ENCODE results near the gene ISL1. TPM values are rescaled to one million over a fixed set of nuclear protein-coding genes. Genes with fewer than 3 reads are reported as not detected.

ISL1 gene
- total RNA-seq, 2 experiments from 2014 or later: not detected

DNA sequence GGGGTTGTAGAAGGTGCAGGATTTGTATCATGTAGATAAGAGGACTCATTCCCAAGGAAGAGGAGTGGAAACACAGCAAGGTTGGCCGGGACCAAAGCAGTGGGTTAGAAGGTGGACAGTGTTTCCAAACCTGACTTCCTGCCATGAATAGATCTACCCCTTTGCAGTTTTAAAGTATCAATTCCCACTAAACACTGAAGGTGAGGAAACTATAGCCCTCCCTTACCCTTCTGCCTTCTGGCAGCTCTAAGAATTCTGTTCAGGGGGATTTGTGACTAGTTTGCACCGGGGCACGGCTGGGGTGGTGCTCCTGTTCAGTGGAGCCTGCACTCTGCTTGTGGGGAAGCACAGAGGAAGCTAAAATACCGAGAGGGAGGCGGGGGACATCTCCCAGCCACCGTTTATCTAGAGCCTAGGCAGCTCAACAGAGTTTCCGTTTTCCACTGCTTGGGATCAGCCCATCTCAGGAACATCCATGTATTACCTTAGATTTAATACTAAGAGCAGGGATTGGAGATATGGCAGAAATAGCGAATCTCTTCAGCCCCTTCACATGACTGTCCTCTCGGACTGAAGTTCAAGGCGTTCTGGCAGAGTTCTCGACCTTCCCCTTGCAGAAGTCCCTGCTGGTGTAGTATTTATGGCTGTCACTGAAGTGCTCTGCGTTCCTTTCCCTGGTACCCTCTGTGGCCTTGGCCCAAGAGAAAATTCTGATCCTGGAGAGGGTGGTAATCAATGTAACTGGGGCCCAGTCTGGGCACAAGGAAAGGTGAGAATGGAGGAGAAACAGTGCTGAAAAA lies 5.4 kb downstream of the ISL1 start:
- H3K4me1 Mint-ChIP-seq: no peaks in the 10 kb centered on the region
- H3K4me3 Mint-ChIP-seq: no peak overlapping the region
- H3K27ac Mint-ChIP-seq: no peak overlapping the region
- DNase-seq: no peak
- ChIA-PET POLR2A (interaction anchor here (0.6 to 0.7 kb wide), 2 partner anchors 13 to 1768 kb away, joined by 3 to 5 read pairs; no protein-coding TSS in a partner anchor), CTCF (interaction anchor here (0.6 kb wide), 1 partner anchor 22 kb away, joined by 3 read pairs; no protein-coding TSS in a partner anchor)
- no peaks in the 10 kb centered on the region for H3K36me3 Mint-ChIP-seq (ENCODE audit: low read depth)
- intact Hi-C loops (cut with DNase I, micrococcal nuclease): no loop called here
- no peaks in the 10 kb centered on the region for H3K9me3 Mint-ChIP-seq (ENCODE audit: low read depth)
- ATAC-seq: no peak
- H3K27me3 Mint-ChIP-seq: peaks cover 67% of the 10 kb centered on the region

DNA sequence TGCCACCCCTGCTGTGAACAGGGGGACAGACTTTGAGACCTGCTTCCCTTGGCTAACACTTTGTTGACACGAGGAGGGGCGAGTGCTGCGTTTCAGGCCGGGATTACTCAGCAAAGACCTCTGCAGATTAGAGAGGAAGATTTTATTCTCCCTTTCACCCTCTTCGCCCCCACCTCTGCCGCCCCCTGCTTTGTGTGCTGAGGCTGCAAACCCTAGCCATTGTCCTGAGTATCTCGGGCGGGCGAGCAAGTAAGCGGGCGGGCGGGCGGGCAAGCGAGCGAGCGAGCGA lies 6.0 kb downstream of the ISL1 start:
- intact Hi-C loops (cut with DNase I, micrococcal nuclease): no loop called here
- H3K9me3 Mint-ChIP-seq (ENCODE audit: low read depth): no peaks in the 10 kb centered on the region
- peaks cover 64% of the 10 kb centered on the region for H3K27me3 Mint-ChIP-seq
- CTCF ChIA-PET: no interaction called here
- no peak for ATAC-seq
- POLR2A ChIA-PET: no interaction called here
- H3K4me1 Mint-ChIP-seq: no peaks in the 10 kb centered on the region
- DNase-seq: no peak
- no peaks in the 10 kb centered on the region for H3K36me3 Mint-ChIP-seq (ENCODE audit: low read depth)
- no peak overlapping the region for H3K4me3 Mint-ChIP-seq
- H3K27ac Mint-ChIP-seq: no peak overlapping the region

DNA sequence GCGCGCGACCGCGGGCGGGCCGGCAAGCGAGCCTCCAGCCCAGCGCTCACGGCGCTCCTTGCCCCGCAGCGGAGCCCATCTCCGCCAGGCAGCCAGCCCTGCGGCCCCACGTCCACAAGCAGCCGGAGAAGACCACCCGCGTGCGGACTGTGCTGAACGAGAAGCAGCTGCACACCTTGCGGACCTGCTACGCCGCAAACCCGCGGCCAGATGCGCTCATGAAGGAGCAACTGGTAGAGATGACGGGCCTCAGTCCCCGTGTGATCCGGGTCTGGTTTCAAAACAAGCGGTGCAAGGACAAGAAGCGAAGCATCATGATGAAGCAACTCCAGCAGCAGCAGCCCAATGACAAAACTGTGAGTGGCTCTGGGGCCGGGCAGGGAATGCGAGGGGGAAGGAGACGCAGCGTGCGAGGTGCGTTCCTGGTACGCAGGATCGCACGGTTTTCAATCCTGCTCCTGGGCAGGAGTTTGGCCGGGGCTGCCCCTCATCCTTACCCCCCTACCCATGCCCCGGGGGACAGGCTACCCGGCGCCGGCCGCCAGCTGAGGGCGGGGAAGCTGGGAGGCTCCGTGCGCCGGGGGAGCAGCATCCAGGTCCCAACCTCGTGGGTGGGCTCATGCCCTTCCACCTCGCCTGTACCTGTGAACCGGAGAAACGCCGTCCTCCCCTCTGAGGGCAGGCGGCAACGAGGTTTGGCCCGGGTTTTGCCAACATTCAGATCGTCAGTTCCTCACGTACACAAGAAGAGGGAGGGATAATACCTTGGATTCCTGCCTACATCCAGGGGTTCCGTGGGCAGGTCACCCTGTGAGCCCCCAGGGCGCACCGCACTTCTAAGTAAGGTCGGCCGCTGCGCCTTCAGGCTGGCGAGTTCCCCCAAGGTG lies 6.6 kb downstream of the ISL1 start:
- CTCF ChIA-PET: no interaction called here
- ATAC-seq (no peak), DNase-seq (no peak)
- H3K27me3 Mint-ChIP-seq: peaks cover 61% of the 10 kb centered on the region
- intact Hi-C loops (cut with DNase I, micrococcal nuclease): no loop called here
- H3K9me3 Mint-ChIP-seq (ENCODE audit: low read depth): no peaks in the 10 kb centered on the region
- no peaks in the 10 kb centered on the region for H3K36me3 Mint-ChIP-seq (ENCODE audit: low read depth)
- POLR2A ChIA-PET: no interaction called here
- no peak overlapping the region for H3K4me3 Mint-ChIP-seq
- H3K27ac Mint-ChIP-seq: no peak overlapping the region
- no peaks in the 10 kb centered on the region for H3K4me1 Mint-ChIP-seq

DNA sequence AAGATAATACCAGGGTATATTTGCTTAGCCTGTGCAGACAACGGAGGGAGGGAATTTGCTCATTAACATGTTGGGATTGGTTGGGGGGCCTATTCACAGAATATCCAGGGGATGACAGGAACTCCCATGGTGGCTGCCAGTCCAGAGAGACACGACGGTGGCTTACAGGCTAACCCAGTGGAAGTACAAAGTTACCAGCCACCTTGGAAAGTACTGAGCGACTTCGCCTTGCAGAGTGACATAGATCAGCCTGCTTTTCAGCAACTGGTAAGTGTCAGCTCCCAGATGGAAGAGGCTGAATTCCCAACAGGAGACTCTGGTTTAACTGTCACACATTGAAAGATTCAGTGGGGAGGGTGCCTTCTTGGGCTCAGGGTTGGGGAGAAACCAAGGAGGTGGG lies 7.9 kb downstream of the ISL1 start:
- ChIA-PET CTCF (interaction anchor here (0.6 kb wide), 1 partner anchor 12 kb away, joined by 3 read pairs; no protein-coding TSS in a partner anchor), POLR2A (no interaction called here)
- ATAC-seq (no peak), DNase-seq (no peak)
- Mint-ChIP-seq H3K4me1 (no peaks in the 10 kb centered on the region), H3K27me3 (peaks cover 64% of the 10 kb centered on the region), H3K4me3 (no peak overlapping the region), H3K36me3 (ENCODE audit: low read depth) (no peaks in the 10 kb centered on the region), H3K9me3 (ENCODE audit: low read depth) (no peaks in the 10 kb centered on the region), H3K27ac (no peak overlapping the region)
- intact Hi-C loops (cut with DNase I, micrococcal nuclease): no loop called here

DNA sequence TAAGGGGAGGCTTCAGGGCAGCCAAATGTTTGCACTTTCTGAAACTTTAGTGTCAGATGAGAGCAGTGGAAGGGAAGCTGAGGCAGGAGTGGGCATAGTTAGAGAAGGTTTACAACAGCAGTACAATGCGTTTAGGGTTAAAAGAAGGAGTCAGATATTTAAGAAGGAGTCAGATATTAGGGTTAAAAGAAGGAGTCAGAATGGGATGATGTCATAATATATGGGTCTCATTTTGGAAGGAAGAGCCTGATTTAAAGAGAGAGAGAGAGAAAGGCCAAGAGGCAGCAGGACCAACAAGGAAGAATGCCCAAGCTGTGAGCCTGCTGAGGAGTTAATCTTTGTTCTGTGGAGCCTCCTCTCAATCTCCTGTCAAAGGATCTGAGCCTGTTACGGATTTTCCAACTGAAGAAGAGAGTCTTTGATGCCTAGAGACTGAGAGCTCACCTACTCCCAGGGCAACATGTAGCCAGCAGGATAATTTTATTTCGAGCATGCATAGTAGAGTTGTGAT lies 9.5 kb downstream of the ISL1 start:
- ATAC-seq: no peak
- no peaks in the 10 kb centered on the region for H3K4me1 Mint-ChIP-seq
- H3K27me3 Mint-ChIP-seq: peaks cover 65% of the 10 kb centered on the region
- H3K4me3 Mint-ChIP-seq: no peak overlapping the region
- no peak for DNase-seq
- ChIA-PET CTCF (no interaction called here), POLR2A (no interaction called here)
- no peaks in the 10 kb centered on the region for H3K36me3 Mint-ChIP-seq (ENCODE audit: low read depth)
- no peak overlapping the region for H3K27ac Mint-ChIP-seq
- intact Hi-C loops (cut with DNase I, micrococcal nuclease): no loop called here
- H3K9me3 Mint-ChIP-seq (ENCODE audit: low read depth): peaks cover 3% of the 10 kb centered on the region

DNA sequence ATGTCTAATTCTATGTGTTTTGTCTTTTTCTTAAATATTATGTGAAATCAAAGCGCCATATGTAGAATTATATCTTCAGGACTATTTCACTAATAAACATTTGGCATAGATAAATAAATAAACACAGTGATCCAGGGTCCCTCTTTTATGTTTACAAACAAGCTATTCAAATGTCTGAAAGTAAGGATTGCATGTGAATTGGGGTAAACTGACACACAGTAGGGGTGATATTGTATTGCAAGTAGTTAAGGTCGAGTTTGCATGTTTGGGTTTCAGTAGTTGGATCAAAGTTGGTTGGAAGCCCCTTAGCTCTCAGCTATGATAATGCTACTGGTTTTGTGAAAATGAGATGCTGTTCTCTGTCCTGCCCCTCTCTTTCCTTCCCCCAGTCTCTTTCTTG lies 11.4 kb downstream of the ISL1 start:
- CTCF ChIA-PET: no interaction called here
- Mint-ChIP-seq H3K9me3 (ENCODE audit: low read depth) (peaks cover 3% of the 10 kb centered on the region), H3K27me3 (peaks cover 67% of the 10 kb centered on the region), H3K4me3 (no peak overlapping the region), H3K27ac (no peak overlapping the region), H3K36me3 (ENCODE audit: low read depth) (no peaks in the 10 kb centered on the region), H3K4me1 (no peaks in the 10 kb centered on the region)
- DNase-seq (no peak), ATAC-seq (no peak)
- intact Hi-C loops (cut with DNase I, micrococcal nuclease): no loop called here
- POLR2A ChIA-PET: no interaction called here

DNA sequence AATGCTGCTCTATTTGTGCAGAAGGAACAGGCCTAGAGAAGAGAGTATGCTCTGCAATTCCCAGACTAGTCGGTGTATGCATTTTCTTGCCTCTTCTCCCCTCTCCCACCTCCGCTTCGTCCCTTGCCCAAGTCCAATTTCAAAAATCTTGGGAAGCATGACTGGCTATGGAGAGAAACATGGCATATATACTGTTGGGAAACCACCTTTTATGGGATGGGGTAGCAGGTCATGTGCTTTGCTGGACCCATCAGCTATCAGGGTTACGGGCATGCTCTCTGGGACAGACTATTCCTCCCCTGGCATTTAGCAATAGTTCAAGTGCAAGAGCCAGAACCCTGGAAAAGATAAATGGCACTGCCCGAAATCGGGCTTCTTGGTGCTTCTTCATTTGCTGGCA lies 12.0 kb downstream of the ISL1 start:
- H3K4me3 Mint-ChIP-seq: no peak overlapping the region
- no peaks in the 10 kb centered on the region for H3K4me1 Mint-ChIP-seq
- intact Hi-C loops (cut with DNase I, micrococcal nuclease): no loop called here
- H3K27me3 Mint-ChIP-seq: peaks cover 72% of the 10 kb centered on the region
- no peak overlapping the region for H3K27ac Mint-ChIP-seq
- POLR2A ChIA-PET: no interaction called here
- H3K9me3 Mint-ChIP-seq (ENCODE audit: low read depth): peaks cover 3% of the 10 kb centered on the region
- ATAC-seq (no peak), DNase-seq (no peak)
- CTCF ChIA-PET: no interaction called here
- no peaks in the 10 kb centered on the region for H3K36me3 Mint-ChIP-seq (ENCODE audit: low read depth)

DNA sequence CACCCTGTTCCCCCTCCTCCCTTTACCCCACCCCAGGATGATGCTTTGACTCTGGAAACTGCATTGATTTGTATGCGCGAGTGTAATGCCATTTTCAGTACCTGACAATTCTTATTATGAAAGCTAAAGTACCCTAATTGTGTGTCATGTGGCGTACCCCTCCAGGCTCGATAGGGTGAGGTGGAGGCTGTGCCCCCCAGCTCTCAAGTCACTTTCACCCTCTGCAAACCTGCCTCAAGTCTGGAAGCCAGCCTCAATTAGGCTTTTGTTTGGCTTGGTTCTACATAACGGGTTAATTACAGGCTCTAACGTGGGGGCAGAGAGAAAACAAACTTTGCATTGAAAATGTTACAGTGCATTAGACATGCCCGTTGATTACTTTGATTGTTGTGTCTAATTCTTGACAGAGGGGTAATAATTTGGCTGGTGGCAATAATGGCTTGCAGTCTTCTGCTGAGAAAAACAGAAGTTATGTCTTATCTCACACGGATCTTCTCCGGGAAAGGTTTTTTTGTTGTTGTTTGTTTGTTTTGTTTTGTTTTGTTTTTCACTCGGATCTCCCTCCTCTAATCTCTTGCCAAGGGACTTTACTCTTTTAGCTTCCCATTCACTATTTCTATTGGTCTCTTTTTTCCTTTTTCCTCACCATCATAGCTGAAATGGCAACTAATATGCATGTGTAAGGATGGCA lies 12.6 kb downstream of the ISL1 start:
- no peak overlapping the region for H3K27ac Mint-ChIP-seq
- peaks cover 3% of the 10 kb centered on the region for H3K9me3 Mint-ChIP-seq (ENCODE audit: low read depth)
- H3K4me1 Mint-ChIP-seq: no peaks in the 10 kb centered on the region
- ATAC-seq (no peak), DNase-seq (no peak)
- POLR2A ChIA-PET: no interaction called here
- H3K27me3 Mint-ChIP-seq: peaks cover 69% of the 10 kb centered on the region
- H3K36me3 Mint-ChIP-seq (ENCODE audit: low read depth): no peaks in the 10 kb centered on the region
- H3K4me3 Mint-ChIP-seq: no peak overlapping the region
- CTCF ChIA-PET: no interaction called here
- intact Hi-C loops (cut with DNase I, micrococcal nuclease): loop anchor here in 1 of 2 experiments (2.0 kb wide), 1 partner anchor 13 kb away; the partner anchor contains the start of gene ISL1

DNA sequence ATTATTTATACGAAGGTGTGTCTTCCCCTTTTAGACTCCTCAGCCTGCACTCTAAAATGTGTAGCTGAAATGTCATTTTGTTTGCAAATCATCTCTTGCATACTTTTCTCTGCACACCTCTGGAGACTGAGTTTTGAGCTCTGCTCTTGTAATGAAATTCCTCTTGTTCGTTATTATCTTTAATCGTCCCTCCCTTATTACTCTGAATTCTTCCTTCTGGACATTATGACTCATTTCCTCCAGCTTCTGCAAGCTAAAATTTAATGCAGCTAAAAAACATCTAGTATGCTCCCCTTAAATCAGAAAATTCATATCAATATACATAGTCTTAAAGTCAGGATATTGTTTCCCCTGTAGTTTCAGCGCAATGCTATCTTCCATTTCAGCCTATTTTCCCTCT lies 13.5 kb downstream of the ISL1 start:
- intact Hi-C loops (cut with DNase I, micrococcal nuclease): loop anchor here in 1 of 2 experiments (2.0 kb wide), 1 partner anchor 14 kb away; the partner anchor contains the start of gene ISL1
- Mint-ChIP-seq H3K4me1 (no peaks in the 10 kb centered on the region), H3K36me3 (ENCODE audit: low read depth) (no peaks in the 10 kb centered on the region), H3K27me3 (peaks cover 63% of the 10 kb centered on the region), H3K9me3 (ENCODE audit: low read depth) (peaks cover 3% of the 10 kb centered on the region), H3K27ac (no peak overlapping the region), H3K4me3 (no peak overlapping the region)
- CTCF ChIA-PET: interaction anchor here (0.7 kb wide), 1 partner anchor 1227 kb away, joined by 4 read pairs; no protein-coding TSS in a partner anchor
- ATAC-seq (no peak), DNase-seq (no peak)
- POLR2A ChIA-PET: no interaction called here

DNA sequence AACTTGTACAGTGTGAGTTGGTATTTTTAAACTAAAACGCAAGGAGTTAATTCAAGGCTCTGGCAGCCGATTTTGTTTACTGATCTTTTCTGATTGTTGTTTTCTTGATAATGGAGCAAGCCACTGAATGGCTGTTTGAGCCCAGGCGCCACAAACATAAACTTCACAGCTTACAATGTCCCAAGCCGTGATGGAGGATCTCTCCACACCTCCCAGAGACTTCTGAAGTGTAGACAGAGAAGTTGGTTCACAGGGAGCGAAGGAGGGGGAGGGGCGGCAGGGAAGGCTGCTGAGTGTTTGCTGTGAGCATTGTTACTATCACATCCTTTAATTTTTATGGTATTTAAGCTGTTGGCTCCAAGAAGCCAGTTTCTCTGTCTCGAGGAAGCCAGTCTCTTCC lies 14.7 kb downstream of the ISL1 start:
- peaks cover 56% of the 10 kb centered on the region for H3K27me3 Mint-ChIP-seq
- H3K4me3 Mint-ChIP-seq: no peak overlapping the region
- ATAC-seq (no peak), DNase-seq (no peak)
- intact Hi-C loops (cut with DNase I, micrococcal nuclease): loop anchor here in 1 of 2 experiments (2.0 kb wide), 1 partner anchor 15 kb away; the partner anchor contains the start of gene ISL1
- POLR2A ChIA-PET: no interaction called here
- H3K4me1 Mint-ChIP-seq: no peaks in the 10 kb centered on the region
- no peaks in the 10 kb centered on the region for H3K36me3 Mint-ChIP-seq (ENCODE audit: low read depth)
- H3K9me3 Mint-ChIP-seq (ENCODE audit: low read depth): peaks cover 3% of the 10 kb centered on the region
- CTCF ChIA-PET: interaction anchor here (0.8 kb wide), 1 partner anchor 36 kb away, joined by 3 read pairs; no protein-coding TSS in a partner anchor
- H3K27ac Mint-ChIP-seq: no peak overlapping the region

DNA sequence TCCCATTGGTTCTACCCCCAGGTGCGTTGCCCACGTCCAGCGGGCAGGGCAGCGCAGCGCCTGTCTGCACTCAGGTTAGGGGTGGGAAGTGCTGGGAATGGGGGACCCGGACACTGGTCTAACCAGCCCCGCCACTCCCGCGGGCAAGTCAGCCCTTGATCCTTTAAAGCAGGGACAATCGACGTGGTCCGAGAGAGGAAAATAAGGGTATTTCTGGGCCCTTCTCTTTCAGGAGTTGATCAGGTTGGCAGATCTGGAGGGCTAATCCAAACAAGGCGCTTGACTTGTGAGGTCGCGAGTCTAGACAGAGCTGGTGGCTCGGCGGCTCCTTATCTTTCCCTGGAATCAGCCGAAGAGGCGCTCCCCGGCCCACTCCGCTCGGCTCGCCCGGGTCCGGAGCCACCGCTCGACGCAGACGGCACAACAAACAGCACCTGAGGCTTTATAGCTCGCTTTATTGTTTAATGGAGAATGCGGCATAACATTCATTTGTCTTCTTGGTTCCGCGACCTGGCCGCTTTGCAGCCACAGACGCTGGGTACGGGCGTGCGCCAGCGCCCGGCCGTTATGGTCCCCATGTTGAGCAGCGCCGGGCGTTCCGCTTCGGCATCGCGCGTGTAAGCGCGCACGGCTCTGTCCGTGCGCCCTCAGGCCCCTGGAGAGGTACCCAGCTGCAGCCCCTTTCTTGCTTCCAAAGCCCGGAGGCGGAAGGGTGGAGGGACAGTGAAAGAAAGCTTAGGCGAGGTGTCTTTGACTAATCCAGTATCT lies 15.8 kb downstream of the ISL1 start:
- Mint-ChIP-seq H3K4me1 (no peaks in the 10 kb centered on the region), H3K9me3 (ENCODE audit: low read depth) (peaks cover 3% of the 10 kb centered on the region), H3K27me3 (peaks cover 54% of the 10 kb centered on the region), H3K27ac (no peak overlapping the region), H3K4me3 (no peak overlapping the region), H3K36me3 (ENCODE audit: low read depth) (no peaks in the 10 kb centered on the region)
- POLR2A ChIA-PET: no interaction called here
- intact Hi-C loops (cut with DNase I, micrococcal nuclease): no loop called here
- DNase-seq (no peak), ATAC-seq (no peak)
- CTCF ChIA-PET: interaction anchor here (0.8 kb wide), 1 partner anchor 37 kb away, joined by 3 read pairs; no protein-coding TSS in a partner anchor
